Stimulated activated CD8-positive, alpha-beta memory T cell treated with anti-CD3 and anti-CD28 coated beads, Interleukin-4, amount 100 ng/mL, for 4 hours (primary cell): ENCODE data around the gene DESI1.
"Not testable (repeated sequence)": the region's sequence is repeated elsewhere in the genome, so short reads cannot be mapped to it uniquely, and the experiment has no call there.

ENCODE experiments used
- DNase-seq, 2 donors: peaks; one replicate each; pipeline ENCODE4 v3.0.0-alpha.2; 2020; ENCODE audit warnings: low read depth in 2 of 2, low spot score in 1 of 2

DESI1 gene

DNA sequence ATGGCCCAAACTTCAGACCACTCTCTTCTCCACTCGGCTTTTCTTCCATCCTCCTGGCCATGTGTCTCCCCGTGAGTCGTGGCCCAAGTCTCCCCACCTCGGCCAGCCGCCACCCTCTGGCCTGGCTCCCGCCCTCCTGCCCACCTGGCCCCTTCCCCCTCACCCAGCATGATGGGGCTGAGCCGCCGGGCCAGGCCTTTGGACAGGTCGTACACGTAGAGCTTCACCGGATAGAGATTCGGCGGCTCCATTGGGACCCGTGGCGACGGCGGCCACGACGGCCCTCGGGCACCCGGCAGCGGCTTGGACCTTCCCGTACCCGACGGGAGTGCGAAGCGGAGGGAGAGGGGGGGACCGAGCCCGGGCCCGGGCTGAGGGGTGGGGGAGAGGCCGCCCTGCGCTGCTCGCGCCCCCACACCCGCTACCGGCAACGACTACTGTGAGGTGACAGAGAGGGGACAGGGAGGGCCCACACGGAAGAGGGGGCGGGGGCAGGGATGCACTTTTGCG lies at the start of gene DESI1:
DESI1 (minus strand) TSS at position 455 of the 510 bp plus-strand sequence; CDS start at position 251, 204 bp downstream.
- DNase-seq = peak in 1 of 2 donors; percentile 4

- DNase-seq = no peak
These were observed 48.4 kb upstream of the DESI1 start for GRCh38 chr22:41668971-41669911.

GRCh38 chr22:41664951-41665350 lies 44.1 kb upstream of the DESI1 start:
- no peak for DNase-seq

- no peak for DNase-seq
These were observed 43.6 kb upstream of the DESI1 start for GRCh38 chr22:41664490-41664889.

- DNase-seq = not testable (repeated sequence)
These were observed 42.8 kb upstream of the DESI1 start for GRCh38 chr22:41663594-41663993.

GRCh38 chr22:41661713-41662112 lies 40.9 kb upstream of the DESI1 start:
- DNase-seq = no peak

- DNase-seq = no peak
These were observed 40.2 kb upstream of the DESI1 start for GRCh38 chr22:41661088-41661487.

- no peak for DNase-seq
These were observed 39.6 kb upstream of the DESI1 start for GRCh38 chr22:41660416-41660815.

GRCh38 chr22:41659941-41660340 lies 39.1 kb upstream of the DESI1 start:
- DNase-seq = no peak

DNA sequence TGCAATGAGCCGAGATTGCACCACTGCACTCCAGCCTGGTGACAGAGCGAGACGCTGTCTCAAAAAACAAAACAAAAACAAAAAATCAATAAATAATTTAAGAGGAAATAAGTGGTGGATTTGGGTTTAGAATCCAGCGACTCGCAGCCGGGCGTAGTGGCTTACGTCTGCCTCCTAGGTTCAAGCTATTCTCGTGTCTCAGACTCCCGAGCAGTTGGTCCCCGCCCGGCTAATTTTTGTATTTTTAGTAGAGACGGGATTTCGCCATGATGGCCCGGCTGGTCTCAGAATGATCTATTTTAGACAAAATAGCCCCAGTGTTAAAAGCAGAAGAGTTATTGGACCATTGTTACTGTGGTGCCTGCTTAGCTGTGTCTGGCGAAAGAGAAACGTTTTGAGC lies 38.0 kb upstream of the DESI1 start:
- no peak for DNase-seq

DNA sequence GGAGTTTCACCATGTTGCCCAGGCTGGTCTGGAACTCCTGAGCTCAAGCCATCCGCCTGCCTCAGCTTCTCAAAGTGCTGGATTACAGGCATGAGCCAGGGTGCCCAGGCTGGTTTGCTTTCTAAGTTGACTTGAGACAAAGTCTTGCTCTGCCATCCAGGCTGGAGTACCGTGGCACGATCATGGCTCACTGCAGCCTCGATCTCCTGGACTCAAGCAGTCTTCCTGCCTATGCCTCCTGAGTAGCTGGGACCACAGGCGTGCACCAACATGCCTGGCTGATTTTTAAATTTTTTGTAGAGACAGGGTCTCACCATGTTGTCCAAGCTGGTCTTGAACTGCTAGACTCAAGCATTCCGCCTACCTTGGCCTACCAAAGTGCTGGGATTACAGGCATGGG lies 36.9 kb upstream of the DESI1 start:
- DNase-seq = no peak

DNA sequence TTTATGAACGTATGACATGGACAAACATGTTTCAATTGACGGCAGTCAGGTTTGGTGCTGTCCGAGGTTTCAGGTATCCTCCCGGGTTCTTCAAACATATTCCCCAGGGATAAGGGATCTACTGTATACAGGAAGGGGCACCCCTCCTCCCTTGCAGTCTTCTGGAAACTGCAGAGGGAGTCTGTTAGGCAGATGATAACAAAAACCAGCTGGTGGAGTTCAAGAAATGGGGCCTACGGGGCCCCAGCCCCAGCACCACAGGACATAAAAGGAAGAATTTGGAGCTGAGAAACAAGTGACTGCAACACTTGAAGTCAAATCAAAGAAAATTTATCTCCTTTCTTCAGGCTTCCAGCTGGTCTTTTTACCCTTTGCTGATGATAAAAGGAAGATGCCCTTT lies 35.7 kb upstream of the DESI1 start:
- DNase-seq = no peak

GRCh38 chr22:41654322-41654721 lies 33.5 kb upstream of the DESI1 start:
- no peak for DNase-seq

- no peak for DNase-seq
These were observed 30.0 kb upstream of the DESI1 start for GRCh38 chr22:41650821-41651220.

DNA sequence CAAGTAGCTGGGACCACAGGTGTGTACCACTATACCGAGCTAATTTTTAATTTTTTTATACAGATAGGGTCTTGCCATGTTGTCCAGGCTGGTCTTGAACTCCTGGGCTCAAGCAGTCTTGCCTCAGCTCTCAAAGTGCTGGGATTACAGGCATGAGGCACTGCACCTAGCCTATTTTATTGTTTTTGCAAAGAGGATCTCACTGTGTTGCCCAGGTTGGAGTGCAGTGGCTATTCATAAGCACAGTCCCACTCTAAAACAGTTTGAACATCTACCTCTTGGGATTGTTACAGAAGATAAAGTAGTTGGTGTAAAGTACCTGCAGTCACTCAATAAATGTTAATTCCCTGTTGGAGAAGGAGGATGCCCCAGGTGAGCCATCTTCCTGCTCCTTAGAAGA lies 29.4 kb upstream of the DESI1 start:
- DNase-seq = no peak

DNA sequence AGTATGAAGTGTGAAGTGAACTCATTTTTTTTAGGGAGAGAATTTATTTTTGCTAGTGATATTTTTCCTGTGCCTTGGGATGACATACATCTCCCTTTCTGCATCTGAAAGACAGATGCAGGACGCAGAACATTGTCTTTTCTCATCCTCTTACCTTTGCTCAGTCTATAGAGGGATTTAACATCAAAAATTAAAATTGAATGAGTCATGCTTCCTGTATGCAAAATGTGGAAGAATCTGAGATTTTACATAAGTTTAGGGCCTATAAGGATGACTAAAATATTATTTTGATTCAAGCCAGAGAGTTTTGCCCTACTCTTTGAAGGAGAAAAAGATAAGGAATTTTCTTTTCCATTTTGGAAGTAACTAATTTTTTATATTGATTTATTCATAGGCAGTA lies 27.6 kb upstream of the DESI1 start:
- DNase-seq = no peak

DNA sequence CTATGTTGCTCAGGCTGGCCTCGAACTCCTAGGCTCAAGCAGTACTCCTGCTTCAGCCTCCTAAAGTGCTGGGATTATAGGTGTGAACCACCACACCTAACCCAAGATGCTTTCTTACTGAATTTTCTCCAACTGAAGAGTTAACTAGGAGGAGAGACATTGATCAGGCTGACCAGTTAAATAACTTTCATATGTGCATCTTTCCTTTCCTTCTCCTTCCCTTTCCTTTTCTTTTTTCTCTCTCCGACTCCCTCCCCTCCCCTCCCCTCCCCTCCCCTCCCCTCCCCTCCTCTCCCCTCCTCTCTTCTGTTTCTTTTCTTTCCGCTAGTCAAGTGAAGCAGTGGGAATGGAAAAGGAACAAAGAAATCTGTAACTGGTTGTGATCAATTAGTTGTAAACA lies 26.9 kb upstream of the DESI1 start:
- DNase-seq = no peak

- DNase-seq = no peak
These were observed 21.7 kb upstream of the DESI1 start for GRCh38 chr22:41642331-41643110.

DNA sequence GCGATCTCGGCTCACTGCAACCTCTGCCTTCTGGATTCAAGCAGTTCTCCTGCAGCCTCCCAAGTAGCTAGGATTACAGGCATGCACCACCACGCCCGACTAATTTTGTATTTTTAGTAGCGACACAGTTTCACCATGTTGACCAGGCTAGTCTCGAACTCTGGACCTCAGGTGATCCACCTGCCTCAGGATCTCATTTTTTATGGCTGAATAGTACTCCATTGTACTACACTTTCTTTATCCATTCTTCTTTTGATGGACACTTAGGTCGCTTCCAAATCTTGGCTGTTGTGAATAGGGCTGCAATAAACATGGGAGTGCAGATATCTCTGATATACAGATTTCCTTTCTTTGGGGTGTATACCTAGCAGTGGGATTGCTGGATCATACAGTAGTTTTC lies 21.0 kb upstream of the DESI1 start:
- DNase-seq = no peak

DNA sequence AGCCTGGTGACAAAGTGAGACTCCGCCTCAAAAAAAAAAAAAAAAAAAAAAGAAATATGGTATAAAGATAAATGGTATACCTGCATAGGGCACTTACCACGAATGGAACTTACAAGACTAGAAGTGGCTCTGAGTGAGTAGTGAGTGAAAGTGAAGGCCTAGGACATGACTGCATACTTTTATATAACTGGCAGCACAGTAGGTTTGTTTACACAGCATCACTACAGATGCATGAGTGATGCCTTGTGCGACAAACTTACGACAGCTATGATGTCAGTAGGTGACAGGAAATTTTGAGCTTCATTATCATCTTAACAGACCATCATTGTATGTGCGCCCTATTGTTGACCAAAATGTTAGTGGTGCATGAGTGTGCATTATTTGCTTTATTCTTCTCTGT lies 17.9 kb upstream of the DESI1 start:
- no peak for DNase-seq

GRCh38 chr22:41638124-41638523 lies 17.3 kb upstream of the DESI1 start:
- no peak for DNase-seq

DNA sequence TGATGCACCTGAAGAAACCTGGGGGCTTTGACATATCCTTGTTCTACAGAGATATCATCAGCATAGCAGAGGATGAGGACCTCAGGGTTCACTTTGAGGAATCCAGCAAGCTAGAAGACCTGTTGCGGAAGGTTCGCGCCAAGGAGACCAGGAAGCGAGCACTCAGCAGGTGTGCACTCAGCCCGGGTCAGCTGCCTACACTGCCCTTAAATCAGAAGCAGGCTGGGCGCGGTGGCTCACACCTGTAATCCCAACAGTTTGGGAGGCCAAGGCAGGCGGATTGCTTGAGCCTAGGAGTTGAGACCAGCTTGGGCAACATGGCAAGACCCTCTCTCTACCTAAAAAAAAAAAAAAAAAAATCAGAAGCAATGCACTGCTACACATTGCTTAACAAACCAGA lies 16.8 kb upstream of the DESI1 start:
- not testable (repeated sequence) for DNase-seq
